SIG-M5 treated with dmso at 0.1 percent for 504 hours (cell line): ENCODE data around the gene ELK4.
"Not testable (repeated sequence)": the region's sequence is repeated elsewhere in the genome, so short reads cannot be mapped to it uniquely, and the experiment has no call there.

Experiments used
- DNase-seq: peaks from one replicate; lab custom pipeline; 2025; ENCODE audit not compliant: unreplicated experiment; lab: John Stamatoyannopoulos, UW

Gene ELK4

GRCh38 chr1:205665201-205666045 is 33.6 kb upstream of the ELK4 start:
- DNase-seq: no peak

- peak; percentile 64 for DNase-seq
These were observed 32.7 kb upstream of the ELK4 start for GRCh38 chr1:205664399-205665017.

GRCh38 chr1:205663286-205663936 is 31.6 kb upstream of the ELK4 start:
- no peak for DNase-seq

GRCh38 chr1:205662791-205663190 is 31.0 kb upstream of the ELK4 start:
- DNase-seq: no peak

GRCh38 chr1:205662135-205662738 is 30.4 kb upstream of the ELK4 start:
- DNase-seq: no peak

- no peak for DNase-seq
These were observed 29.8 kb upstream of the ELK4 start for GRCh38 chr1:205661429-205662134.

- DNase-seq: no peak
These were observed 28.6 kb upstream of the ELK4 start for GRCh38 chr1:205660361-205660760.

- DNase-seq: peak; percentile 79
These were observed 27.3 kb upstream of the ELK4 start for GRCh38 chr1:205658943-205659581.

- DNase-seq: no peak
These were observed 24.4 kb upstream of the ELK4 start for GRCh38 chr1:205656236-205656635.

GRCh38 chr1:205652984-205653383 is 21.2 kb upstream of the ELK4 start:
- no peak for DNase-seq

GRCh38 chr1:205650241-205650640 is 18.4 kb upstream of the ELK4 start:
- no peak for DNase-seq

- DNase-seq: no peak
These were observed 13.7 kb upstream of the ELK4 start for GRCh38 chr1:205645519-205645918.

GRCh38 chr1:205642679-205643307 is 11.0 kb upstream of the ELK4 start:
- DNase-seq: no peak

- DNase-seq: no peak
These were observed 7.8 kb upstream of the ELK4 start for GRCh38 chr1:205639567-205639966.

- no peak for DNase-seq
These were observed 6.2 kb upstream of the ELK4 start for GRCh38 chr1:205637854-205638468.

- DNase-seq: no peak
These were observed 4.9 kb upstream of the ELK4 start for GRCh38 chr1:205636732-205637131.

- DNase-seq: not testable (repeated sequence)
These were observed 4.3 kb upstream of the ELK4 start for GRCh38 chr1:205636138-205636530.

- DNase-seq: peak; percentile 23
These were observed 1.7 kb upstream of the ELK4 start for GRCh38 chr1:205633421-205633976.

GRCh38 chr1:205632669-205633169 is 908 bp upstream of the ELK4 start:
- DNase-seq: no peak
